HepG2 (cell line): Measurements from ENCODE around the gene RHCE. TPM values are rescaled to one million over a fixed set of nuclear protein-coding genes. Genes with fewer than 3 reads are reported as not detected.

ENCODE experiments used
- DNMT1 ChIP-seq: sonication (generic); formaldehyde crosslinking; IDR thresholded peaks from 2 replicates; pipeline ENCODE4 v1.5.1; 2020; ENCODE audit warnings: mild to moderate bottlenecking, missing genetic modification reagents
- DNMT3B ChIP-seq: conservative IDR thresholded peaks from 2 replicates; pipeline ENCODE4 v1.6.1; 2016; ENCODE audit warnings: missing biosample characterization, control low read depth
- SALL2 ChIP-seq: sonication (generic); formaldehyde crosslinking; IDR thresholded peaks from 2 replicates; pipeline ENCODE4 v1.8.1; 2023; ENCODE audit warnings: mild to moderate bottlenecking, missing genetic modification reagents, inconsistent platforms
- XBP1 ChIP-seq: sonication (generic); formaldehyde crosslinking; IDR thresholded peaks from 2 replicates; pipeline ENCODE4 v1.5.0; 2020; ENCODE audit warnings: missing genetic modification reagents
- ZNF451 ChIP-seq: sonication (generic); formaldehyde crosslinking; IDR thresholded peaks from 2 replicates; pipeline ENCODE4 v1.5.0; 2020; ENCODE audit warnings: mild to moderate bottlenecking, missing genetic modification reagents
- polyA plus RNA-seq, 8 experiments: library from polyadenylated mRNA; depleted of rRNA in 3 of 8; stranded (reverse) in 7 of 8; unstranded in 1 of 8; fragments of >200 nt; fragmentation: Illumina TruSeq in 4 of 8; extraction: Trizol in 4 of 8; gene quantifications; 2 replicates each; pipeline versions ENCODE4 v1.2.1 to v1.2.3, GENCODE V29; 2011 to 2016; ENCODE audit warnings: low read depth in 4 of 8, missing spikeins in 1 of 8, mixed read lengths in 1 of 8; ENCODE audit not compliant: insufficient read depth in 1 of 8
- total RNA-seq, 5 experiments: library from RNA; depleted of rRNA; stranded (reverse); fragments of >200 nt; fragmentation: Illumina TruSeq; extraction: Trizol; gene quantifications; 2 replicates each; pipeline ENCODE4 v1.2.3, GENCODE V29; 2016; ENCODE audit warnings: low read depth in 1 of 5
- TF ChIP-seq, protein P1 (sequence below): sonication (generic); formaldehyde crosslinking; IDR thresholded peaks from 2 replicates; pipeline ENCODE4 v1.4.0; 2020; ENCODE audit warnings: missing genetic modification reagents, borderline replicate concordance
- TF ChIP-seq, protein P2 (sequence below): sonication (generic); formaldehyde crosslinking; IDR thresholded peaks from 2 replicates; pipeline ENCODE4 v1.4.0; 2020; ENCODE audit warnings: missing genetic modification reagents
- TF ChIP-seq, protein P3 (sequence below): sonication (generic); formaldehyde crosslinking; IDR thresholded peaks from one replicate; pipeline ENCODE4 v1.5.1; 2020; ENCODE audit warnings: mild to moderate bottlenecking, missing genetic modification reagents; ENCODE audit errors: not compliant biosample characterization
- TF ChIP-seq, protein P4 (sequence below): sonication (generic); formaldehyde crosslinking; IDR thresholded peaks from 2 replicates; pipeline ENCODE4 v1.8.0; 2022; ENCODE audit warnings: mild to moderate bottlenecking, missing genetic modification reagents, borderline replicate concordance
- TF ChIP-seq, protein P5 (sequence below): sonication (generic); formaldehyde crosslinking; IDR thresholded peaks from 2 replicates; pipeline ENCODE4 v1.4.0; 2020; ENCODE audit warnings: missing genetic modification reagents

The RHCE gene
- total and polyA plus RNA-seq, 2 of the 13 experiments (the other 11 are each of a cell fraction or from before 2014, with no cell fraction given) = 0.30 TPM; not detected in 1

DNA sequence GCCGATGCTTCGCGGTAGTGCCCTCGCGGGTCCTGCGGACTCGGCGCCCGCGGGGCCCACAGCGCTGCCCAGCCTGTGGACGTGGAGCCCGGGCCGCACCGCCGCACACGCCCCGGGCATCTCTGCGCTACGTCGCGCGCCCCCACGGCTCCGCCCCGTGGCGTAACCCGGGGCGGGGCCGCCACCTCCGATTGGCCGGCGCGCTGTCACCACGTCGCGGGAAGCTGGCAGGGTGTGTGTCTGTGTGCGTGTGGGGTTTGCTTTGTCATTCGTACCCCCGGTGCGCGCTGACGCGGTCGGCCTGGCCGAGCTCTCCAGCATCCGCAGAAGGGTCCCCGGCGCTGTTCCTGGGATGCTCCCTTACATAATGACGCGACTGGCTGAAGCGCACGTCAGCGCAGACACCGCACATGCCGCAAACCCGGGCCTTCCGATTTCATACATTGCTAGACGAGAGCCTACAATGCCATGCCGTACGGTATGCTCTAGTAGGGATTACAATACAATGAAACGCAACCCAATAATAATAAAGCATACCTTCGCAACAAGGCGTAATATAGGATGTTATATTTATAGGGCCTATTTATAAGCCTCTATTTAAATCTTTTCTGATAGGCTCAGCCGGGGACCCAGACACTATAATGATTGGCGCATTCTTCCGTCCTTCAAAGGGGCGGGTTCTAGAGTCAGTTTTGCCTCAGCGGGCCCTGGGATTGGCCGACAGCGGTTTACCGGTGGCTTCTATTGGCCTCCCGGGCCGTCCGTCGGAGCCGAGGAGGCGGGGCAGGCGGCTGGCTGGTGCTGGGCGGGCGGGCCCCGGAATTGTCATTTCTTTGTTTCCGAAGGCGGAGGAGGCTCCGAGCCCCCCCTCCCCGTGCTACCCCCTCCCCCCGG is 9.7 kb upstream of the RHCE start, which contains the start of gene MACO1 (continued):
- TF ChIP-seq SALL2 (CRISPR knock-in tag) = no peak
- TF ChIP-seq, protein P1, sequence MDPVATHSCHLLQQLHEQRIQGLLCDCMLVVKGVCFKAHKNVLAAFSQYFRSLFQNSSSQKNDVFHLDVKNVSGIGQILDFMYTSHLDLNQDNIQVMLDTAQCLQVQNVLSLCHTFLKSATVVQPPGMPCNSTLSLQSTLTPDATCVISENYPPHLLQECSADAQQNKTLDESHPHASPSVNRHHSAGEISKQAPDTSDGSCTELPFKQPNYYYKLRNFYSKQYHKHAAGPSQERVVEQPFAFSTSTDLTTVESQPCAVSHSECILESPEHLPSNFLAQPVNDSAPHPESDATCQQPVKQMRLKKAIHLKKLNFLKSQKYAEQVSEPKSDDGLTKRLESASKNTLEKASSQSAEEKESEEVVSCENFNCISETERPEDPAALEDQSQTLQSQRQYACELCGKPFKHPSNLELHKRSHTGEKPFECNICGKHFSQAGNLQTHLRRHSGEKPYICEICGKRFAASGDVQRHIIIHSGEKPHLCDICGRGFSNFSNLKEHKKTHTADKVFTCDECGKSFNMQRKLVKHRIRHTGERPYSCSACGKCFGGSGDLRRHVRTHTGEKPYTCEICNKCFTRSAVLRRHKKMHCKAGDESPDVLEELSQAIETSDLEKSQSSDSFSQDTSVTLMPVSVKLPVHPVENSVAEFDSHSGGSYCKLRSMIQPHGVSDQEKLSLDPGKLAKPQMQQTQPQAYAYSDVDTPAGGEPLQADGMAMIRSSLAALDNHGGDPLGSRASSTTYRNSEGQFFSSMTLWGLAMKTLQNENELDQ (CRISPR knock-in tag) = peak; percentile 27; the same call in 1 of the 2 replicates
- TF ChIP-seq, protein P2, sequence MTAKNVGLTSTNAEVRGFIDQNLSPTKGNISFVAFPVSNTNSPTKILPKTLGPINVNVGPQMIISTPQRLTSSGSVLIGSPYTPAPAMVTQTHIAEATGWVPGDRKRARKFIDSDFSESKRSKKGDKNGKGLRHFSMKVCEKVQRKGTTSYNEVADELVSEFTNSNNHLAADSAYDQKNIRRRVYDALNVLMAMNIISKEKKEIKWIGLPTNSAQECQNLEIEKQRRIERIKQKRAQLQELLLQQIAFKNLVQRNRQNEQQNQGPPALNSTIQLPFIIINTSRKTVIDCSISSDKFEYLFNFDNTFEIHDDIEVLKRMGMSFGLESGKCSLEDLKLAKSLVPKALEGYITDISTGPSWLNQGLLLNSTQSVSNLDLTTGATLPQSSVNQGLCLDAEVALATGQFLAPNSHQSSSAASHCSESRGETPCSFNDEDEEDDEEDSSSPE (CRISPR knock-in tag) = peak; percentile 53
- 0 out of 2 replicates have a peak, but pooled peaks have one; percentile 69 for TF ChIP-seq DNMT1 (CRISPR knock-in tag)
- no peak for TF ChIP-seq XBP1 (CRISPR knock-in tag)
- TF ChIP-seq, protein P3, sequence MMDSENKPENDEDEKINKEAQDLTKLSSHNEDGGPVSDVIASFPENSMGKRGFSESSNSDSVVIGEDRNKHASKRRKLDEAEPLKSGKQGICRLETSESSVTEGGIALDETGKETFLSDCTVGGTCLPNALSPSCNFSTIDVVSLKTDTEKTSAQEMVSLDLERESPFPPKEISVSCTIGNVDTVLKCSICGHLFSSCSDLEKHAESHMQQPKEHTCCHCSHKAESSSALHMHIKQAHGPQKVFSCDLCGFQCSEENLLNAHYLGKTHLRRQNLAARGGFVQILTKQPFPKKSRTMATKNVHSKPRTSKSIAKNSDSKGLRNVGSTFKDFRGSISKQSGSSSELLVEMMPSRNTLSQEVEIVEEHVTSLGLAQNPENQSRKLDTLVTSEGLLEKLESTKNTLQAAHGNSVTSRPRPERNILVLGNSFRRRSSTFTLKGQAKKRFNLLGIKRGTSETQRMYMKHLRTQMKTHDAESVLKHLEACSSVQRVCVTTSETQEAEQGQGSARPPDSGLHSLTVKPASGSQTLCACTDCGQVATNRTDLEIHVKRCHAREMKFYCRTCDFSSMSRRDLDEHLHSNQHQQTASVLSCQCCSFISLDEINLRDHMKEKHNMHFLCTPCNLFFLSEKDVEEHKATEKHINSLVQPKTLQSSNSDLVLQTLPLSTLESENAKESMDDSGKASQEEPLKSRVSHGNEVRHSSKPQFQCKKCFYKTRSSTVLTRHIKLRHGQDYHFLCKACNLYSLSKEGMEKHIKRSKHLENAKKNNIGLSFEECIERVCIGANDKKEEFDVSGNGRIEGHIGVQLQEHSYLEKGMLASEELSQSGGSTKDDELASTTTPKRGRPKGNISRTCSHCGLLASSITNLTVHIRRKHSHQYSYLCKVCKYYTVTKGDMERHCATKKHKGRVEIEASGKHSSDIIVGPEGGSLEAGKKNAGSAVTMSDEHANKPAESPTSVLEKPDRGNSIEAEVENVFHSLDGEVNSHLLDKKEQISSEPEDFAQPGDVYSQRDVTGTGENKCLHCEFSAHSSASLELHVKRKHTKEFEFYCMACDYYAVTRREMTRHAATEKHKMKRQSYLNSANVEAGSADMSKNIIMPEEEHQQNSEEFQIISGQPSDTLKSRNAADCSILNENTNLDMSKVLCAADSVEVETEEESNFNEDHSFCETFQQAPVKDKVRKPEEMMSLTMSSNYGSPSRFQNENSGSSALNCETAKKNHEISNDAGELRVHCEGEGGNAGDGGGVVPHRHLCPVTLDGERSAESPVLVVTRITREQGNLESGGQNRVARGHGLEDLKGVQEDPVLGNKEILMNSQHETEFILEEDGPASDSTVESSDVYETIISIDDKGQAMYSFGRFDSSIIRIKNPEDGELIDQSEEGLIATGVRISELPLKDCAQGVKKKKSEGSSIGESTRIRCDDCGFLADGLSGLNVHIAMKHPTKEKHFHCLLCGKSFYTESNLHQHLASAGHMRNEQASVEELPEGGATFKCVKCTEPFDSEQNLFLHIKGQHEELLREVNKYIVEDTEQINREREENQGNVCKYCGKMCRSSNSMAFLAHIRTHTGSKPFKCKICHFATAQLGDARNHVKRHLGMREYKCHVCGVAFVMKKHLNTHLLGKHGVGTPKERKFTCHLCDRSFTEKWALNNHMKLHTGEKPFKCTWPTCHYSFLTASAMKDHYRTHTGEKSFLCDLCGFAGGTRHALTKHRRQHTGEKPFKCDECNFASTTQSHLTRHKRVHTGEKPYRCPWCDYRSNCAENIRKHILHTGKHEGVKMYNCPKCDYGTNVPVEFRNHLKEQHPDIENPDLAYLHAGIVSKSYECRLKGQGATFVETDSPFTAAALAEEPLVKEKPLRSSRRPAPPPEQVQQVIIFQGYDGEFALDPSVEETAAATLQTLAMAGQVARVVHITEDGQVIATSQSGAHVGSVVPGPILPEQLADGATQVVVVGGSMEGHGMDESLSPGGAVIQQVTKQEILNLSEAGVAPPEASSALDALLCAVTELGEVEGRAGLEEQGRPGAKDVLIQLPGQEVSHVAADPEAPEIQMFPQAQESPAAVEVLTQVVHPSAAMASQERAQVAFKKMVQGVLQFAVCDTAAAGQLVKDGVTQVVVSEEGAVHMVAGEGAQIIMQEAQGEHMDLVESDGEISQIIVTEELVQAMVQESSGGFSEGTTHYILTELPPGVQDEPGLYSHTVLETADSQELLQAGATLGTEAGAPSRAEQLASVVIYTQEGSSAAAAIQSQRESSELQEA (CRISPR knock-in tag) = no peak
- TF ChIP-seq, protein P4, sequence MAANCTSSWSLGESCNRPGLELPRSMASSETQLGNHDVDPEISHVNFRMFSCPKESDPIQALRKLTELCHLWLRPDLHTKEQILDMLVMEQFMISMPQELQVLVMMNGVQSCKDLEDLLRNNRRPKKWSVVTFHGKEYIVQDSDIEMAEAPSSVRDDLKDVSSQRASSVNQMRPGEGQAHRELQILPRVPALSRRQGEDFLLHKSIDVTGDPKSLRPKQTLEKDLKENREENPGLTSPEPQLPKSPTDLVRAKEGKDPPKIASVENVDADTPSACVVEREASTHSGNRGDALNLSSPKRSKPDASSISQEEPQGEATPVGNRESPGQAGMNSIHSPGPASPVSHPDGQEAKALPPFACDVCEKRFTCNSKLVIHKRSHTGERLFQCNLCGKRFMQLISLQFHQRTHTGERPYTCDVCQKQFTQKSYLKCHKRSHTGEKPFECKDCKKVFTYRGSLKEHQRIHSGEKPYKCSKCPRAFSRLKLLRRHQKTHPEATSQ = no peak
- TF ChIP-seq, protein P5, sequence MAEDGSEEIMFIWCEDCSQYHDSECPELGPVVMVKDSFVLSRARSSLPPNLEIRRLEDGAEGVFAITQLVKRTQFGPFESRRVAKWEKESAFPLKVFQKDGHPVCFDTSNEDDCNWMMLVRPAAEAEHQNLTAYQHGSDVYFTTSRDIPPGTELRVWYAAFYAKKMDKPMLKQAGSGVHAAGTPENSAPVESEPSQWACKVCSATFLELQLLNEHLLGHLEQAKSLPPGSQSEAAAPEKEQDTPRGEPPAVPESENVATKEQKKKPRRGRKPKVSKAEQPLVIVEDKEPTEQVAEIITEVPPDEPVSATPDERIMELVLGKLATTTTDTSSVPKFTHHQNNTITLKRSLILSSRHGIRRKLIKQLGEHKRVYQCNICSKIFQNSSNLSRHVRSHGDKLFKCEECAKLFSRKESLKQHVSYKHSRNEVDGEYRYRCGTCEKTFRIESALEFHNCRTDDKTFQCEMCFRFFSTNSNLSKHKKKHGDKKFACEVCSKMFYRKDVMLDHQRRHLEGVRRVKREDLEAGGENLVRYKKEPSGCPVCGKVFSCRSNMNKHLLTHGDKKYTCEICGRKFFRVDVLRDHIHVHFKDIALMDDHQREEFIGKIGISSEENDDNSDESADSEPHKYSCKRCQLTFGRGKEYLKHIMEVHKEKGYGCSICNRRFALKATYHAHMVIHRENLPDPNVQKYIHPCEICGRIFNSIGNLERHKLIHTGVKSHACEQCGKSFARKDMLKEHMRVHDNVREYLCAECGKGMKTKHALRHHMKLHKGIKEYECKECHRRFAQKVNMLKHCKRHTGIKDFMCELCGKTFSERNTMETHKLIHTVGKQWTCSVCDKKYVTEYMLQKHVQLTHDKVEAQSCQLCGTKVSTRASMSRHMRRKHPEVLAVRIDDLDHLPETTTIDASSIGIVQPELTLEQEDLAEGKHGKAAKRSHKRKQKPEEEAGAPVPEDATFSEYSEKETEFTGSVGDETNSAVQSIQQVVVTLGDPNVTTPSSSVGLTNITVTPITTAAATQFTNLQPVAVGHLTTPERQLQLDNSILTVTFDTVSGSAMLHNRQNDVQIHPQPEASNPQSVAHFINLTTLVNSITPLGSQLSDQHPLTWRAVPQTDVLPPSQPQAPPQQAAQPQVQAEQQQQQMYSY (CRISPR knock-in tag) = no peak
- no peak for TF ChIP-seq DNMT3B (CRISPR knock-in tag)
- TF ChIP-seq ZNF451 (CRISPR knock-in tag) = no peak
